IMR-90 (cell line): ENCODE data around the gene LAMA2. TPM values are rescaled to one million over a fixed set of nuclear protein-coding genes. Genes with fewer than 3 reads are reported as not detected.

Source experiments
- ATAC-seq: fragments of 200-7000 bp; cut with Tn5 transposase; 2 replicates; pipeline ENCODE4 v1.9.1; 2020; ENCODE audit warnings: low read depth, mild to moderate bottlenecking, moderate library complexity
- BruUV-seq: library from RNA; stranded (reverse); fragments of 400-500 nt; replicated peaks from 2 replicates; lab custom pipeline; 2021; lab: Mats Ljungman, UMichigan
- CTCF ChIA-PET: fragments of 300-600 bp; formaldehyde crosslinking; extraction: SDS; loops from one replicate; lab custom pipeline; 2021; ENCODE audit warnings: antibody characterized with exemption; lab: Yijun Ruan, JAX
- POLR2A ChIA-PET: fragments of 300-600 bp; sonication (Branson Sonifier 250); formaldehyde crosslinking; loops from one replicate; lab custom pipeline; 2022; ENCODE audit warnings: antibody characterized with exemption; ENCODE audit not compliant: unreplicated experiment; lab: Charles Lee
- DNase-seq: peaks from one replicate; pipeline ENCODE4 v3.0.0; 2013
- H2AFZ ChIP-seq: replicated peaks from 2 replicates; pipeline ENCODE3; 2013; ENCODE audit warnings: low read length, mild to moderate bottlenecking; ENCODE audit not compliant: poor library complexity
- H2AK5ac ChIP-seq: 2 replicates; pipeline ENCODE4 v1.6.1; 2013; ENCODE audit warnings: low read depth, low read length, inconsistent platforms
- H2AK9ac ChIP-seq: replicated peaks from 2 replicates; pipeline ENCODE3; 2013; ENCODE audit warnings: mild to moderate bottlenecking, low read depth, low read length, moderate library complexity; ENCODE audit not compliant: poor library complexity
- H2BK120ac ChIP-seq: 2 replicates; pipeline ENCODE4 v1.6.1; 2013; ENCODE audit warnings: low read depth, low read length, inconsistent platforms
- H2BK15ac ChIP-seq: 3 replicates; pipeline ENCODE4 v1.6.1; 2013; ENCODE audit warnings: low read depth, low read length, inconsistent platforms
- H2BK20ac ChIP-seq: 2 replicates; pipeline ENCODE4 v1.6.1; 2013; ENCODE audit warnings: low read depth, mild to moderate bottlenecking, inconsistent platforms, low read length, moderate library complexity
- H2BK5ac ChIP-seq: 2 replicates; pipeline ENCODE4 v1.6.1; 2013; ENCODE audit warnings: mild to moderate bottlenecking, low read depth, low read length, inconsistent platforms; ENCODE audit not compliant: poor library complexity, severe bottlenecking
- H3K14ac ChIP-seq: replicated peaks from 2 replicates; pipeline ENCODE4 v1.6.1; 2013; ENCODE audit warnings: low read depth, low read length, inconsistent platforms
- H3K18ac ChIP-seq: 2 replicates; pipeline ENCODE4 v1.6.1; 2013; ENCODE audit warnings: low read depth, low read length, control low read depth
- H3K23ac ChIP-seq: 2 replicates; pipeline ENCODE4 v1.6.1; 2013; ENCODE audit warnings: low read depth, low read length, inconsistent platforms
- H3K27ac ChIP-seq: 2 replicates; pipeline ENCODE4 v1.5.1; 2013; ENCODE audit warnings: mild to moderate bottlenecking, control low read depth, low read length; ENCODE audit not compliant: insufficient read depth
- H3K27me3 ChIP-seq: 2 replicates; pipeline ENCODE4 v1.6.1; 2013; ENCODE audit warnings: low read length; ENCODE audit not compliant: control insufficient read depth, insufficient read depth
- H3K36me3 ChIP-seq: 2 replicates; pipeline ENCODE4 v1.6.1; 2013; ENCODE audit warnings: low read length, mixed read lengths; ENCODE audit not compliant: control insufficient read depth, insufficient read depth
- H3K4ac ChIP-seq: 2 replicates; pipeline ENCODE4 v1.6.1; 2013; ENCODE audit warnings: low read depth, low read length, inconsistent platforms
- H3K4me1 ChIP-seq: 2 replicates; pipeline ENCODE4 v1.6.1; 2013; ENCODE audit warnings: low read length, mixed read lengths; ENCODE audit not compliant: control insufficient read depth, insufficient read depth
- H3K4me2 ChIP-seq: 2 replicates; pipeline ENCODE4 v1.6.1; 2013; ENCODE audit warnings: low read depth, mild to moderate bottlenecking, control low read depth, low read length, moderate library complexity
- H3K4me3 ChIP-seq: 2 replicates; pipeline ENCODE4 v1.5.1; 2013; ENCODE audit warnings: low read depth, mild to moderate bottlenecking, control low read depth, low read length, moderate library complexity; ENCODE audit not compliant: insufficient read depth
- H3K56ac ChIP-seq: 2 replicates; pipeline ENCODE4 v1.6.1; 2013; ENCODE audit warnings: low read length, inconsistent platforms; ENCODE audit not compliant: insufficient read depth; ENCODE audit errors: extremely low read depth
- H3K79me1 ChIP-seq, 2 experiments: 2 replicates each; pipeline ENCODE4 v1.6.1; 2013; ENCODE audit warnings: low read length in 2 of 2, inconsistent platforms in 1 of 2, low read depth in 1 of 2
- H3K9ac ChIP-seq: 2 replicates; pipeline ENCODE4 v1.6.1; 2013; ENCODE audit warnings: low read depth, low read length, control low read depth
- H3K9me1 ChIP-seq: 2 replicates; pipeline ENCODE4 v1.6.1; 2013; ENCODE audit warnings: low read length, inconsistent platforms; ENCODE audit not compliant: insufficient read depth
- H3K9me3 ChIP-seq: 2 replicates; pipeline ENCODE4 v1.6.1; 2013; ENCODE audit warnings: low read length; ENCODE audit not compliant: control insufficient read depth, insufficient read depth
- H4K20me1 ChIP-seq: 2 replicates; pipeline ENCODE4 v1.6.1; 2013; ENCODE audit warnings: low read length, inconsistent platforms; ENCODE audit not compliant: insufficient read depth
- H4K5ac ChIP-seq: 2 replicates; pipeline ENCODE4 v1.6.1; 2013; ENCODE audit warnings: mild to moderate bottlenecking, low read depth, low read length, control low read depth
- H4K8ac ChIP-seq, 2 experiments: 2 replicates each; pipeline ENCODE4 v1.6.1; 2013; ENCODE audit warnings: low read depth in 2 of 2, low read length in 2 of 2, control low read depth in 1 of 2, inconsistent platforms in 1 of 2
- H4K91ac ChIP-seq: 2 replicates; pipeline ENCODE4 v1.6.1; 2013; ENCODE audit warnings: low read depth, low read length, inconsistent platforms; ENCODE audit not compliant: insufficient read depth
- MXI1 ChIP-seq: IDR thresholded peaks from 2 replicates; pipeline ENCODE4 v1.6.1; 2012; ENCODE audit warnings: low read depth, mild to moderate bottlenecking, low read length, moderate library complexity, borderline replicate concordance
- POLR2A ChIP-seq: IDR thresholded peaks from 2 replicates; pipeline ENCODE4 v1.6.1; 2012; ENCODE audit warnings: mild to moderate bottlenecking, low read depth, low read length
- WGBS, 2 experiments: methylation state at CpG; one replicate each; pipeline versions ENCODE4 v1.1.5 to v1.1.7; 2013; ENCODE audit warnings: missing lambda C conversion rate in 2 of 2; ENCODE audit not compliant: insufficient read length in 1 of 2; ENCODE audit errors: extremely low coverage in 2 of 2; 5-methylcytosine and 5-hydroxymethylcytosine counted together
- dilution Hi-C: fragments of 300-500 bp; cut with HindIII; formaldehyde crosslinking; loops from one replicate; pipeline ENCODE4 v1.14.3; 2018; ENCODE audit warnings: low sequenced_read_pairs; ENCODE audit not compliant: unreplicated experiment
- in situ Hi-C: fragments of 300-500 bp; cut with MboI; formaldehyde crosslinking; loops from 3 replicates; pipeline ENCODE4 v1.14.3; 2019; ENCODE audit warnings: low sequenced_read_pairs, inconsistent platforms, mixed read lengths
- intact Hi-C: fragments of 100-400 bp; cut with micrococcal nuclease; formaldehyde crosslinking; loops from 2 replicates; pipeline ENCODE4 v1.10.0; 2022
- polyA plus RNA-seq, 3 experiments: library from polyadenylated mRNA; depleted of rRNA; stranded (reverse); fragments of >200 nt; gene quantifications; 2 replicates each; pipeline ENCODE4 v1.2.3, GENCODE V29; 2012; ENCODE audit warnings: low replicate concordance in 1 of 3
- total RNA-seq: library from RNA; depleted of rRNA; stranded (reverse); fragments of >200 nt; gene quantifications from 2 replicates; pipeline ENCODE4 v1.2.3, GENCODE V29; 2012
- TF ChIP-seq, protein P1 (sequence below): conservative IDR thresholded peaks from 2 replicates; pipeline ENCODE4 v1.5.1; 2012; ENCODE audit warnings: mild to moderate bottlenecking, low read depth, low read length, improper control_type of control experiment

LAMA2 gene
- total and polyA plus RNA-seq, 2 of the 4 experiments (the other 2 are of a cell fraction), result 9.9 to 13.3 TPM

GRCh38 chr6:129426343-129426742 is 543.4 kb downstream of the LAMA2 start:
- Histone ChIP-seq H3K4ac (no peak overlapping the region), H3K36me3 (no peaks in the 10 kb centered on the region), H2BK120ac (no peak overlapping the region), H3K4me1 (no peaks in the 10 kb centered on the region), H4K91ac (no peak overlapping the region), H4K8ac (no peak overlapping the region), H3K9me1 (no peaks in the 10 kb centered on the region), H3K9ac (no peak overlapping the region), H3K18ac (no peak overlapping the region), H3K4me3 (no peak overlapping the region), H4K5ac (no peak overlapping the region), H2AK5ac (no peak overlapping the region), H3K23ac (no peak overlapping the region), H2AK9ac (no peak overlapping the region), H3K27ac (no peak overlapping the region), H3K56ac (no peak overlapping the region), H2BK5ac (no peak overlapping the region), H3K14ac (no peak overlapping the region), H2BK15ac (no peak overlapping the region), H2BK20ac (no peak overlapping the region), H2AFZ (no peak overlapping the region), H3K27me3 (no peaks in the 10 kb centered on the region), H3K9me3 (no peaks in the 10 kb centered on the region), H3K79me1 (no peaks in the 10 kb centered on the region), H4K20me1 (no peaks in the 10 kb centered on the region), H3K4me2 (no peak overlapping the region)
- no CpG with 5 or more reads among the region's 2 CpGs for WGBS, 2 experiments
- ChIA-PET CTCF (no interaction called here), POLR2A (no interaction called here)
- no TSS peak for BruUV-seq
- DNase-seq (no peak), ATAC-seq (no peak)
- TF ChIP-seq POLR2A (no peak), MXI1 (no peak)
- TF ChIP-seq, protein P1, sequence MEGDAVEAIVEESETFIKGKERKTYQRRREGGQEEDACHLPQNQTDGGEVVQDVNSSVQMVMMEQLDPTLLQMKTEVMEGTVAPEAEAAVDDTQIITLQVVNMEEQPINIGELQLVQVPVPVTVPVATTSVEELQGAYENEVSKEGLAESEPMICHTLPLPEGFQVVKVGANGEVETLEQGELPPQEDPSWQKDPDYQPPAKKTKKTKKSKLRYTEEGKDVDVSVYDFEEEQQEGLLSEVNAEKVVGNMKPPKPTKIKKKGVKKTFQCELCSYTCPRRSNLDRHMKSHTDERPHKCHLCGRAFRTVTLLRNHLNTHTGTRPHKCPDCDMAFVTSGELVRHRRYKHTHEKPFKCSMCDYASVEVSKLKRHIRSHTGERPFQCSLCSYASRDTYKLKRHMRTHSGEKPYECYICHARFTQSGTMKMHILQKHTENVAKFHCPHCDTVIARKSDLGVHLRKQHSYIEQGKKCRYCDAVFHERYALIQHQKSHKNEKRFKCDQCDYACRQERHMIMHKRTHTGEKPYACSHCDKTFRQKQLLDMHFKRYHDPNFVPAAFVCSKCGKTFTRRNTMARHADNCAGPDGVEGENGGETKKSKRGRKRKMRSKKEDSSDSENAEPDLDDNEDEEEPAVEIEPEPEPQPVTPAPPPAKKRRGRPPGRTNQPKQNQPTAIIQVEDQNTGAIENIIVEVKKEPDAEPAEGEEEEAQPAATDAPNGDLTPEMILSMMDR, result no peak
- in situ Hi-C loops, result no loop called here
- dilution Hi-C loops, result no loop called here
- intact Hi-C loops, result no loop called here
